ENCODE data around the gene PIK3CG. TPM values are rescaled to one million over a fixed set of nuclear protein-coding genes. Genes with fewer than 3 reads are reported as not detected.

The PIK3CG gene
- total RNA-seq, 1 donor from 2014 or later, result 0.82 TPM

DNA sequence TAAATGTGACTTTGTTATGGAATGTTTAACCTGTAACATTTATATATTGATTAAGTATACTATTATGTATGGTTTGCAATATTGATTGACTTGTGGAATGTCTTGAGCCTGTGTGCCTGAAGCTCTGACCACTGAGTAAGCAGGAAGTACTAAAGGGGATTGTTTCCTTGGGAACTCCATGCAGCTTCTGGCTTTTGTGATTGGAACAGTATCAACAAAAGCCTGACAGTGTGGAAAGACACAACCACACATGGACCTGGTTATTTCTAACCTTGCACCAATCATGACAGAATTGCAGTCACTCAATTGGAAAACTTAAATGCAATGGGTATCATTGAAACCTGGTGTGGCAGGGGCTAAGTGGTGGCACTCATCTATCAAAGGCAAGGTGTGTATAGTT is 45.5 kb upstream of the PIK3CG start:
- H2AFZ ChIP-seq (ENCODE audit: low read depth, low read length), result no peak overlapping the region
- Mint-ChIP-seq H3K4me3 (ENCODE audit: unreplicated experiment) (no peak overlapping the region), H3K27me3 (ENCODE audit: low read depth, unreplicated experiment) (no peaks in the 10 kb centered on the region), H3K27ac (ENCODE audit: unreplicated experiment) (no peak overlapping the region), H3K4me1 (ENCODE audit: low read depth, unreplicated experiment) (peaks cover 10% of the 10 kb centered on the region), H3K9me3 (ENCODE audit: unreplicated experiment) (peaks cover 1% of the 10 kb centered on the region), H3K36me3 (ENCODE audit: low read depth, unreplicated experiment) (no peaks in the 10 kb centered on the region)
- no peak overlapping the region for H3K9ac ChIP-seq (ENCODE audit: low read length)
- peaks cover 6% of the 10 kb centered on the region for H3K4me1 ChIP-seq (ENCODE audit: insufficient read depth, low read length)
- H3K9me3 ChIP-seq (ENCODE audit: insufficient read depth, low read depth, low read length), result no peaks in the 10 kb centered on the region
- no peaks in the 10 kb centered on the region for H3K27me3 ChIP-seq (ENCODE audit: insufficient read depth, low read length)
- DNase-seq (ENCODE audit: low read depth) (no peak), FAIRE-seq (no peak)
- H3K4me3 ChIP-seq (ENCODE audit: insufficient read depth, low read depth, low read length), result no peak overlapping the region
- H4K20me1 ChIP-seq (ENCODE audit: insufficient read depth, low read length), result no peaks in the 10 kb centered on the region
- no peak overlapping the region for H3K4me2 ChIP-seq (ENCODE audit: low read length)
- no peaks in the 10 kb centered on the region for H3K79me2 ChIP-seq (ENCODE audit: insufficient read depth, low read length)
- TF ChIP-seq, protein P1, sequence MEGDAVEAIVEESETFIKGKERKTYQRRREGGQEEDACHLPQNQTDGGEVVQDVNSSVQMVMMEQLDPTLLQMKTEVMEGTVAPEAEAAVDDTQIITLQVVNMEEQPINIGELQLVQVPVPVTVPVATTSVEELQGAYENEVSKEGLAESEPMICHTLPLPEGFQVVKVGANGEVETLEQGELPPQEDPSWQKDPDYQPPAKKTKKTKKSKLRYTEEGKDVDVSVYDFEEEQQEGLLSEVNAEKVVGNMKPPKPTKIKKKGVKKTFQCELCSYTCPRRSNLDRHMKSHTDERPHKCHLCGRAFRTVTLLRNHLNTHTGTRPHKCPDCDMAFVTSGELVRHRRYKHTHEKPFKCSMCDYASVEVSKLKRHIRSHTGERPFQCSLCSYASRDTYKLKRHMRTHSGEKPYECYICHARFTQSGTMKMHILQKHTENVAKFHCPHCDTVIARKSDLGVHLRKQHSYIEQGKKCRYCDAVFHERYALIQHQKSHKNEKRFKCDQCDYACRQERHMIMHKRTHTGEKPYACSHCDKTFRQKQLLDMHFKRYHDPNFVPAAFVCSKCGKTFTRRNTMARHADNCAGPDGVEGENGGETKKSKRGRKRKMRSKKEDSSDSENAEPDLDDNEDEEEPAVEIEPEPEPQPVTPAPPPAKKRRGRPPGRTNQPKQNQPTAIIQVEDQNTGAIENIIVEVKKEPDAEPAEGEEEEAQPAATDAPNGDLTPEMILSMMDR (IDR thresholded peaks at IDR 0.05; ENCODE audit: insufficient read depth, low read depth, low read length), result no peak
- TF ChIP-seq EZH2 (IDR thresholded peaks at IDR 0.05; ENCODE audit: insufficient read depth, low read length), result no peak
- no peak overlapping the region for H3K27ac ChIP-seq (ENCODE audit: low read depth, low read length)
- no peaks in the 10 kb centered on the region for H3K36me3 ChIP-seq (ENCODE audit: insufficient read depth, low read length)

DNA sequence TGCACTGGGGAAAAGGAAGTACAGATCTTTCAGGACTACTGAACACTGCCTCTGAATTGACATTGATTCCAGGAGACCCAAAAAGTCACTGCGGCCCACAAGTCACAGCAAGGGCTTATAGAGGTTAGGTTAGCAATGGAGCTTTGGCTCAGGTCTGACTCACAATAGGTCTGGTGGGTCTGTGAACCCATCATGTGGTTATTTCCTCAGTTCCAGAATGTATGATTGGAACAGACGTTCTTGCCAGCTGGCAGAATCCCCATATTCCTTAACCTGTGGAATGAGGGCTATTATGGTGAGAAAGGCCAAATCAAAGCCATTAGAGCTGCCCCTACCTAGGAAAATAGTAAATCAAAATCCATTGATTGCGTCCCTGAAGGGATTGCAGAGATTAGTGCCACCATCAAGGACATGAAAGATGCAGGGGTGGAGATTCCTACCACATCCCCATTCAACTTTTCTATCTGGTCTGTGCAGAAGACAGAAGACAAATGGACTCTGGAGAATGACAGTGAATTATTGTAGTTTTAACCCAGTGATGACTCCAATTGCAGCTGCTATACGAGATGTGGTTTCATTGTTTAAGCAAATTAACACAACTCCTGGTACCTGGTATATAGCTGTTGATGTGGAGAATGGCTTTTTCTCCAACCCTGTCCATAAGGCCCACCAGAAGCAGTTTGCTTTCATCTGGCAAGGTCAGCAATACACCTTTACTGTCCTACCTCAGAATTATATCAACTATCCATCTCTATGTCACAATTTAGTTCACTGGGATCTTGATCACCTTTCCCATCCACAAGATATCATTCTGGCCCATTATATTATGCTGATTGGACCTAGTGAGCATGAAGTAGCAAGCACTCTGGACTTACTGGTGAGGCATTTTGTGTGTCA is 44.5 kb upstream of the PIK3CG start:
- no peak overlapping the region for H2AFZ ChIP-seq (ENCODE audit: low read depth, low read length)
- TF ChIP-seq EZH2 (IDR thresholded peaks at IDR 0.05; ENCODE audit: insufficient read depth, low read length), result no peak
- TF ChIP-seq, protein P1 (IDR thresholded peaks at IDR 0.05; ENCODE audit: insufficient read depth, low read depth, low read length), result no peak
- Mint-ChIP-seq H3K27me3 (ENCODE audit: low read depth, unreplicated experiment) (no peaks in the 10 kb centered on the region), H3K27ac (ENCODE audit: unreplicated experiment) (no peak overlapping the region), H3K9me3 (ENCODE audit: unreplicated experiment) (peaks cover 3% of the 10 kb centered on the region), H3K36me3 (ENCODE audit: low read depth, unreplicated experiment) (no peaks in the 10 kb centered on the region), H3K4me1 (ENCODE audit: low read depth, unreplicated experiment) (peaks cover 12% of the 10 kb centered on the region), H3K4me3 (ENCODE audit: unreplicated experiment) (no peak overlapping the region)
- H3K9me3 ChIP-seq (ENCODE audit: insufficient read depth, low read depth, low read length), result no peaks in the 10 kb centered on the region
- peak; percentile 65 for DNase-seq (ENCODE audit: low read depth)
- H3K4me1 ChIP-seq (ENCODE audit: insufficient read depth, low read length), result peaks cover 6% of the 10 kb centered on the region
- no peaks in the 10 kb centered on the region for H4K20me1 ChIP-seq (ENCODE audit: insufficient read depth, low read length)
- H3K4me2 ChIP-seq (ENCODE audit: low read length), result no peak overlapping the region
- H3K27ac ChIP-seq (ENCODE audit: low read depth, low read length), result no peak overlapping the region
- no peak for FAIRE-seq
- H3K27me3 ChIP-seq (ENCODE audit: insufficient read depth, low read length), result no peaks in the 10 kb centered on the region
- no peak overlapping the region for H3K4me3 ChIP-seq (ENCODE audit: insufficient read depth, low read depth, low read length)
- no peaks in the 10 kb centered on the region for H3K36me3 ChIP-seq (ENCODE audit: insufficient read depth, low read length)
- H3K9ac ChIP-seq (ENCODE audit: low read length), result no peak overlapping the region
- no peaks in the 10 kb centered on the region for H3K79me2 ChIP-seq (ENCODE audit: insufficient read depth, low read length)

DNA sequence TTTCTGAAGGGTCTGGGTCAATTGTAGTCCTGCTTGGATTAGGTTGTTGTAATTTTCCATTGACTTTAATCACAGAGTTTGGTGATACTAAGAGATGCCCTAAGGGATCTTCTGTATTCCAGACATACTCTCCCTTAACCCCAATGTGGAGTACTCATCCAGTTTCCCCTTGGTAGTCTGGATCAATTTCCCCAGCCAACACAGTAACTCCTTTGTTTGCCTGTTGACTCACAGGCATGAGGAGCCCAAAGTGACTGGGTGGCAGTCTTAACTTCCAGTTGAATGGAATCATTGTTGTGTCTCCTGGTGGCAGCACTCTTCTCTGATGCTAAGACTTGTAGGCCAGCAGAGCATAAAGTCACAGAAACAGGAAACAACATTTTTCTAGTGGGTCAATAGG is 41.5 kb upstream of the PIK3CG start:
- H3K36me3 Mint-ChIP-seq (ENCODE audit: low read depth, unreplicated experiment), result no peaks in the 10 kb centered on the region
- Histone ChIP-seq H3K4me2 (ENCODE audit: low read length) (no peak overlapping the region), H3K9ac (ENCODE audit: low read length) (no peak overlapping the region), H3K27ac (ENCODE audit: low read depth, low read length) (peak overlapping the region; percentile 45), H3K27me3 (ENCODE audit: insufficient read depth, low read length) (no peaks in the 10 kb centered on the region), H3K9me3 (ENCODE audit: insufficient read depth, low read depth, low read length) (no peaks in the 10 kb centered on the region), H4K20me1 (ENCODE audit: insufficient read depth, low read length) (no peaks in the 10 kb centered on the region), H3K4me1 (ENCODE audit: insufficient read depth, low read length) (peaks cover 6% of the 10 kb centered on the region), H3K79me2 (ENCODE audit: insufficient read depth, low read length) (no peaks in the 10 kb centered on the region), H3K36me3 (ENCODE audit: insufficient read depth, low read length) (no peaks in the 10 kb centered on the region), H3K4me3 (ENCODE audit: insufficient read depth, low read depth, low read length) (no peak overlapping the region), H2AFZ (ENCODE audit: low read depth, low read length) (no peak overlapping the region)
- H3K27ac Mint-ChIP-seq (ENCODE audit: unreplicated experiment), result peak overlapping the region; percentile 30
- DNase-seq (ENCODE audit: low read depth), result peak; percentile 14
- no peak for TF ChIP-seq EZH2 (IDR thresholded peaks at IDR 0.05; ENCODE audit: insufficient read depth, low read length)
- TF ChIP-seq, protein P1 (IDR thresholded peaks at IDR 0.05; ENCODE audit: insufficient read depth, low read depth, low read length), result no peak
- FAIRE-seq, result no peak
- peaks cover 12% of the 10 kb centered on the region for H3K4me1 Mint-ChIP-seq (ENCODE audit: low read depth, unreplicated experiment)
- H3K9me3 Mint-ChIP-seq (ENCODE audit: unreplicated experiment), result peaks cover 3% of the 10 kb centered on the region
- H3K27me3 Mint-ChIP-seq (ENCODE audit: low read depth, unreplicated experiment), result no peaks in the 10 kb centered on the region
- H3K4me3 Mint-ChIP-seq (ENCODE audit: unreplicated experiment), result no peak overlapping the region
